HG03280 (cell line): Measurements from ENCODE around the gene SRGAP1.
"Not testable (repeated sequence)": the region's sequence is repeated elsewhere in the genome, so short reads cannot be mapped to it uniquely, and the experiment has no call there.

Experiments used
- ATAC-seq: cut with Tn5 transposase; IDR thresholded peaks from one replicate; pipeline ENCODE4 v1.9.1; 2021; ENCODE audit warnings: mild to moderate bottlenecking, moderate library complexity; ENCODE audit not compliant: unreplicated experiment

SRGAP1 gene

DNA sequence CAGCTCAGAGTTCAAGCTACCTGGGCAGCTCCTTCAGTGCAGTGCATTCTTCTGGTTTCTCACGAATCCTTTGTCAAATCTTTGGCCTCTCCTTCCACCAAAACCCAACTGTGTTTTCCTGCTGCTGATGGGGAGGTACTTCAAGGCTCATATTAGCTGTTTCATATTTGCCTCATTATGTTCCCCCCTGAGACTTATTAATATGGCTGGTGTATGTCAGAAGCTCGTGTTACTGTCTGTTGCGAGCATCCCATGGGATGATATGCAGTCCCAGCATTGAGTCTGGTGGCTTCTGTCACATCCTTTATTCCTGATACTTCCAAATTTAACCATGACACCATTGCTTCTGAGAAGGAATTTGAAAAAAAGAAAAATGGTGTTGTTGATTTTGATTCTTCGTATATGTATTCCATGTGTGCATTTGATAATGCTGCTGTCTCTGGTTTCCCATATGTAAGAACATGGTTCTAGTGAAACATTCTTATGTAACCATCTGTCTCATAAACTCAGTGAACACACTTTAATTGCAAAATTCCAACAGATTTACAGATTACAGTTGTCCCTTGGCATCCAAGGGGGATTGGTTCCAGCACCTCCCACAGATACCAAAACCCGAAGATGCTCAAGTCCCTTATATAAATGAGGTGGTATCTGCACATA, 228.5 kb downstream of the SRGAP1 start:
- ATAC-seq, result no peak

DNA sequence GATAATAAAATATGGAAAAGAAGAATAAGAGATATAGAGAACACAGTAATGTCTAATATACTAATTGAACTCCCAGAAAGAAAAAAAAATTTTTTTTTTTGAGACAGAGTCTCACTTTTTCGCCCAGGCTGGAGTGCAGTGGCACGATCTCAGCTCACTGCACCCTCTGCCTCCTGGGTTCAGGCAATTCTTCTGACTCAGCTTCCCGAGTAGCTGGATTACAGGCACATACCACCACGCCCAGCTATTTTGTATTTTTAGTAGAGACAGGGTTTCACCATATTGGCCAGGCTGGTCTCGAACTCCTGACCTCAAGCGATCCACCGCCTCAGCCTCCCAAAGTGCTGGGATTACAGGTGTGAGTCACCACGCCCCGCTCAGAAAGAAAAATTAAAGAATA, 232.1 kb downstream of the SRGAP1 start:
- not testable (repeated sequence) for ATAC-seq

DNA sequence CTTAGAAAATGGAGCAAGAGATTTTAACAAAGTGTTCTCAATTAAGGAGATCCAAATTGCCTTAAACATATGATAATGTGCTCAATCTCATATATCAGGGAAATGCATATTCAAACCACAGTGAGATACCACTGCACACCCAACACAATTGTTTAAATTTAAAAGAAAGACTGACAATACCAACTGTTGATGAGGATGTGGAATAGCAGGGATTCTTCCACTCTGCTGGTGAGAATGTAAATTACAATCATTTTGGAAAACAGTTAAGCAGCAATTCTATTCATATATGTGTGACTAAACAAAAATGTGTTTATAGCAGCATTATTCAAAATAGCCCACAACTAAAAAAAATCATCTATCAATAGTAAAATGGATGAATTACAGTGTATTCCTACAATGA, 233.4 kb downstream of the SRGAP1 start:
- ATAC-seq, result no peak

DNA sequence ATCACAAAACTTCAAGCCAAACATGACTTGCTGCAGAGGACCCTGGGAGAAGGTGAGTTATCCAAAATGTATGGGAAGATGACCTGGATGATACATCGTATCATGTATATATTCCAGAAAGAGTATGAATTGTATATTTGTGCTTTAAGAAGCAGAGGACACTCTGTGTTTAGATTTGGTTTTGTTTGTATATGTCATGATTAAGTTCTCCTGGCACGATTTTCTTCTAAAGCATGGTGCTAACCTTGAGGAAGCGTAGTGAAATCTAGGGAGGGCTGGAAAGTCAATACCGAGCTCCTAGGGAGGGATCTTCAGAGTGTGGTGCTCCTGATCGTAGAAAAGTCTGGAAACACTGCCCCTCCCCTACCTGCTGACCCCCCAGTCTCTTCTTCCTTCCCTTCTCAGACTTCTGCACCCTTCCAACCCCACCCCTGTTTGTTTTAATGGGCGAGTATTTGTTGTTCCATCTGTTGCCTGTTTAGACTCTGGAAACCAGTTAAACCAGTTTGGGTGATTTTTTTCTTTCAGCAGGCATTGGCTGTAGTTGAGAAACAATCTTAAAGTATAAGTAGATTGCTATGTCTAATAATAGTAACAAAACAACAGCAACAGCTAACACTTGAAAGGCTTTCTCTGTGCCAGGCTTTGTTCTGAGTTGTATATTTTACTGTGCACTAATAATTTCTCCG, 236.0 kb downstream of the SRGAP1 start:
- no peak for ATAC-seq

DNA sequence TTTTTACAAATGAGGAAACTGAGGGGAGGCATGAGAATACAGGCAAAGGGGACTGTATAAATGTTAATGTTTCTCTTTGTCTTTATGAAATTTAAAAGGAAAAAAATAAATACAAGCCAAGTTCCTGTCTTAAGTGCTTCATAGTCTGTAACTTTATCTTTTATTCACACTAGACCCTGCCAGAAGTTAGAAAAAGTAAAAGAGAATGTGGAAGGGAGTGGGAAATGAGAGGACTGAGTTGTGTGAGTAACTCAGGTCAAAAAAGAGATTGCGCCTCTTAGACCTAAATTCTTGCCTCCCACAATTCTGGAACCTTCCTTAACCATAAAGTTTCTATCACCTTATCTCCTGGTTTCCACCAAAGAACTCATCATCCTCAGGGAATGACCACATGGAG, 236.5 kb downstream of the SRGAP1 start:
- ATAC-seq, result no peak

DNA sequence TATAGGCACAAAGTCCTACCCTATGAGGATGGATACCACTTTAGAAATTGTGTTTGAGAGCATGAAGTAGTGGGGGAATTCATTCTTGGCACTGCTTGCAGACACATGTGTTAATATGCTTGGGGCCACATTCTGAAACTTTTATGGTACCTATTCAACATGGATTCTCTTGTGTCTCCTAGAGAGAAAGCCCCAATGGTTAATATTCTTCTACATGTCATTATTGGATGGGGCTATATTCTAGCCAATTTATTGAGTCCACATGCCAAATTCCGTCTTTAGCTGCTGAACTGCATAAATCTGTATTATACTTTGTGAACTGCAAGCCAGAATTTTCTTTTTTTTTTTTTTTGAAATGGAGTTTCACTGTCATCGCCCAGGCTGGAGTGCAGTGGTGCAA, 237.6 kb downstream of the SRGAP1 start:
- ATAC-seq, result no peak

DNA sequence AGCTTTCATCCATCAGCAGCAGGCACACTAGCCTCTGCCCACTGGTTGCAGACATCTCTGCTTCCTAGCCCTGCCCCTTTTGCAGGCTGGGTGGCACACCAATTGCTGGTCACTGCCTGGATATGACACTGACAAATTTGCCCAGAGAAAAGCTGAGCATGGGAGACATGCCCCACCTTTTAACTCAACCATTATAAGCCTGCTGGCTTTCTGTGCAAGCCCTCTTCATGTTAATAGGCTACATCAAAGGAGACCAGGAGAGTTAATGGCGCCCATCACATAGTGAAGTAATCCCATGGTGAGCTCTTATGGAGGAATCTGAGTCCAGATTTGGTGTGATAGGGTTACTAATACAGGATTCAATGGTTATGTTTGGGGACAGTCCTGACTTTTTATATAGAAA, 238.4 kb downstream of the SRGAP1 start:
- ATAC-seq, result no peak

DNA sequence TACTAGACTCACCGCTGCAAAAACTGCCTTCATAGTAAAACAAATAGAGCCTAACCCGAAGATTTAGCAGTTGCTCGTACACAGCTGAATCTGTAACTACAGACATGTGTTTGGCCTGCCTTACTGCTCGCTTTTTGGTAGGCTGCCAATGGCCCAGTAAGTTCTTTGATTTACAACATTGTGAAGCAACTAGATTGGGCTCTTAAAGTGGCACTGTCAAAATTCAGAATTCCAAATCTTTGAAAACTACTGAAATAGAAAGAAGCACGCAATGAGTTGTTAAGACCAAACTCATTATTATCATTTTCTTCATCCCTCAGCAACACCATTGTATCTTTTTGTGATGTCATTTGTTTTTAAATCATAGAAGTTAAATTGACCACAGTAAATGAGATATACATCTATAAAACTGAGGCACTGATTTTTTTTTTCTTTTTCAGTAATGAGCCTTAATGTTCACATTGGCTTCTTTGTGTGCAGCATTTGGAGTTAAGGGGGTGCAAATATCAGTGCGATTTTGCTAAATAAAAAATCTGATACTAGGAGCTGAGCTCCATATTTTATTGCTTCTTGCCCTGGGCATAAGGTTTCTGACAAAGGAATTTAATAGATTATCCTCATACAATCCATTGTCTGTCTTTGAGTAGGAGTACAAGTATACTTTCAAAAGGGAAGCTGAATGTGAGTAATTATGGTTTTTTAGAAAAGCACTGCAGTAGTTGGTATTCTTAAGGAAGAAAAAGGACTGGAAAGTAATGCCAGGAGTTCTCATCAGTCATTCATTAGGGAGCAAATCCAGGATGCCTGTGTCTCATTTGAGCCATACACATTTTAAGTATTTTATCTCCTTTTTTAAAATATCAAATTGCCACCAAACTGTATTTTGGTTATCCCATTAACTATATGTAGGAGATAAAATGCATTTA, 239.0 kb downstream of the SRGAP1 start:
- no peak for ATAC-seq

DNA sequence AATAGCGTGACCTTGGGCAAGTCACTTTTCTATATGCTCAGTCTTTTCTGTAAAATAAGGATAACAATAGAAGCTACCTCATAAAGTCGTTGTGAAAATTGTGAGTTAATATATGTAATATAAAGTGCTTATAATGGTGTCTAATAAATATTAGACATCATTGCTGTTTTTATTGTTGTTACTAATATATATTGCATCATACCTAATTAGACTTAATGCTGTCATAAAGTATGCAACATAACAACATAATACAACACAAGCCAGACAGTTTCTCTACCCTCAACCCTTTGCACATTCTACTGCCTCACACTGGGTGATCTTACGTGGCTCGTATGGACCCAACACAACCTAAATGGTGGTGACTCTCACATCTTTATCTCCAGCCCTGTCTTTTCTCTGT, 240.7 kb downstream of the SRGAP1 start:
- no peak for ATAC-seq

DNA sequence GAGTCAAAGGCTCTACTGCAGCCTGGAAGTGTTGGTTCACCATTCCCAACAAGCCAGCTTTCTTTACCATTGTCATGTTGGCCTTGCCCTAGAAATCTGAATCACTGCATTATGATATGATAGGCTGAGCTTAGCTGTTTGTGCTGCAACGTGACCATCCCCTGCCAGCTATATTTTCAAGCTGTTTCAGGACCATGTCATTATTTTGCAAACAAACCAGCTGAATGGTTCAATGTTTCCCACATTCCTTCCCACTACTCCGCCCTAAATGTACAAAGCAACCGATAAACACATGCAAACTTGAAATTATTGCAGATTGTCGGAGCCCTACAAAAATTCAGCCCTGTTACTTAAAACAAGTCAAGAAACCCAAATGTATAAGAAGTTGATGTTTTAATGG, 241.5 kb downstream of the SRGAP1 start:
- no peak for ATAC-seq

DNA sequence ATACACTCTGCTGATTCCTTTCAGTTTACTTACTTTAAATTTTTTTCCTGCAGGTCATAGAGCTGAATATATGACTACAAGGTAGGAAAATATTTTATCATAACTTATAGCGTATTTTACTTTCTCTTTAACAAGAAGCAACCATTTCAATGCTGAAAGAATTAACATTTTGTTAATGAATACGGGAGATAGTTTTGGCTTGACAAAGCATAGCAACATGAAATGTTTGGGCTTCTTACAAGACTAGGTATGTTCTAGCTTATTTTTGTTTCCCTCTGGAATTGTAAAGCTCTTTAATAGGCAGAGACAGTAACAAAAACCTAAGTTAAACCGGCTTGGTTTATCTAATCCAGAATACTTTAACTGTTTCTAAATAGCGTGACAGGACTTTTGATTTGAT, 242.4 kb downstream of the SRGAP1 start:
- no peak for ATAC-seq

DNA sequence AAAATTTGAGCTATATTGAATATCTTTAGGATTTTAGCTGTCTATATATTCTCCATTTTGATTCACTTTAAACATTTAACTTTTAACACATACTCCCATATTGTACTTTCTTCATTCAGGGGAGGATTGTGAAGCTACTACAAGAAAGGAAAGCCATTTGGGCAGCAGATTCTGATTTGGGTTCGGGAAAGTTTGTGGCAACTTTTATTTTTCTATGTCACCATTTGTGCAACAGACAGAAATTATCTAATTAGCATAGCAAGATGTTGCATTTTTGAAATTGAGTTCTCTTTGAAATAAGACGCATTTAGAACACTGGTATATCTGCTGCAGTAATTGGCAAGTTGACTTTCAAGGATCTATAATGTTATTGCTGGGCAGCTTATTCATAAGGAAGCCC, 243.3 kb downstream of the SRGAP1 start:
- ATAC-seq, result no peak

DNA sequence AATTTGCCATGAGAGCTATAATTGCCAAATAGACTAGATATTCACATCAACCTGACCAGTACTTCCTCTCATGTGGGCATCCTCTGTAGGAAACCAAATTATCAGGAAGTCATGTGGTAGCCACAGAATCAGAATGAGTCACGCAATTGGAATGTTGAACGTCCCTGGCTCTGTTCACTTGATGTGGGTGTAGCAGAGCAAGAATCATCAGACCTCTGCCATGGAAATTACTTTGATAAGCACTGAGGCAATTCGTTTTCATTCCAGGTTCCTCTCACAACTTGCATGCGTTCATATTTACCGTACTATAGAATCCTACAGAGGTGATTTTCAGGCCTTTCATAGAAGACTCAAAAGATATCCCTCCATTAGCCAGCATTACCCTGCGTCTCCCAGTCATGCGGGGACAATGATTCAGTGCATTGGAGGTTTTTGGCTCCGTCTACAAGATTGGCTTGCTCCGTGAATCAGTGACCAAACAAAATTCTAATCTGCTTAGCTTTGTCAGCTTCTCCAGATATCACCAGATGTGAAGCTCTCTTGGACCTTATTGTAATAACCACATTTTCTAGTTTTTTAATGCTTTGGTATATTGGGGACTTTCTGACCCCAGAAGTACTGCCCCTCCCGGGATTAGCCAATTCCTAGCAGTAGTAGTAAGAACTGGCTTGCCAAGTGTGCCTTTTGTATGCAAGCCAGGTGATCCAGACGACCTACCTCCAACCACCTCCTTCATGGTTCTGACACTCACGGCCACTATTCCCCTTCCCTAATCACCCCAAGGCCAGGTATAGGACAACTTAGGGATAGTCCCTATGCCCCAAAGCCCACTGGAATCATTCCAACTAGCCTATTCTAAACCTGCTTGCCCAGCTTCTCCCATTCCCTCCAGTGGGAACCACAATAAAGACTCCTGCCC, 244.2 kb downstream of the SRGAP1 start:
- no peak for ATAC-seq

DNA sequence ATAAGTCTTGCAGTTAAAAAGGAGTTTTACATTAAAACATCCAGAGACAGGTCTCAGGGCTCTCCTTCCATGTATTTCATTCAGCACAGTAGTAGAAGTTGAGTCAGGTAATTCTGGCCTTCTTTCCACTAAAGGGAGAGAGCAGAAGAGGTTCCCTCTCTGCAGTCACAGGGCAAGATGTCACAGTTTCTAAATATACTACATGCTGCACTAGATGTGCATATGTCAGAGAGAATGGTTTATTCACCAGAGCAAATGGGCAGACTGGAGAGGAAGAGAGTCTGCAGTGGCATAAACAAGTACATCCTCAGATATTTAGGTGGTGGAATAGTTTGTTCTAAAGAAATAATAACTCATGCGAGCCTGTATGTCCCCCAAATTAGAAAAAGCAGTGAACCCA, 245.5 kb downstream of the SRGAP1 start:
- ATAC-seq, result no peak

DNA sequence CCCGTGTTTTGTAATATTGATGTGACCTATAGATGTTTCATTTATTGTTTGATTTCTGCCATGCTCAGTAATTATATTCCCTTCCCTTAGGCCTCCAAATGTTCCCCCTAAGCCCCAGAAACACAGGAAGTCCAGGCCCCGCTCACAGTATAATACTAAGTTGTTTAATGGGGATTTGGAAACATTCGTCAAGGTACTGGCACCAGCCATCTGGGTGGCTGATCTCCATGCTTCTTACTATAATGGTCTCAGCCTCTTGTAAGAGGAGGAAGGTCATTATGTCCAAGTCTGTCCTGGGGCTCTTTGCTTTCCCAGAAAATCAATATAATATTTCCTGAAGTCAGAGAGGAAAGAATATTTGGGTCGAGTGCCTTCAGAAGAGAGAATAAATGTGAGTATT, 246.7 kb downstream of the SRGAP1 start:
- no peak for ATAC-seq

DNA sequence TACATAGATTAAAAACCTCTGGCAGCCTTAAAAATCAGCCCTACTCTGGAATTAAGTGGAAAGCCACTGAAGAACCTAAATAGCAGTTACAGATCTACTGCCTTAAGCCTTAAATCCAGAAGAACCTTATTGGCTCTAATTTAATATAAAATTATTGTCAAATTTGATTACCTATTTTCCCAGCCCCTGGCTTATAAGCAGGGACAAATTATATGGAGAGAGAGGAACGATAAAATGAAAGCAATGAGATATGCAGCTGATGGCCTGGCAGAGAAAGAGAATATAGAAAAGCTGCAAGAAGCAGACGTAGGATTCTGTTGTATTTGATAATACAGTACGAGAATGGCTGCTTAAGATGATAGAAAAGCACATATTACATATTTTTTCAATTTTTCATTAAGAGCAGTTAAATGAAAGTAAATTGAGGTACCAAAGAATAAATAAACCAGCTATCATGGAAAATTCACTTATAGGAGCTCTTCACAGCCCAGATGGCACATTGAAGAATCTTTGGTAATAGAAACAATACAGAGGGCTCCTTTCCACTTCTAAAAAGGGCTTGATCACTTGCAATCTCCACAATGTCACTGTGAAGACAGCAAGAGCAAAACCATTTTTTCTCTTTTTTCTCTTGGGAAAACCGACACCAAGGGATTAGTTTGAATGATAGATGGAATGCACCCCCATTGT, 248.2 kb downstream of the SRGAP1 start:
- no peak for ATAC-seq

DNA sequence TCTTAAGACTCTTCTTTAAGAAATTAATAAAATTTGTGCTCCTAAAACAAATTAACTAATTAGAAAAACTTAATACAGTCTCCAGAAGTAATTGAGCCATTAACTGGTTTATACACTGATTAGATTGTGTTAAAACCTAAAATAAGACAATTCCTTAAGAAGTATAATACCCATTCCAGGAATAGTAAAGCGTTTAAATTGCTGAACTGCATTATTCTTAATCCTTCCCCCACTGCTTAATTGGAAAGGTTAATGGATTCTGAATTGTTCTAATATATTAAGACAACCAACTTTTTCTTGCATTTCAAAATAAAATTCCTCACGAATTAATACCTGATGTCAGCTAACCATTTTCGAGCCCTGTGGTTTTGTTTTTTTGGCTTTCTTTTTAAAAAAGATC, 249.2 kb downstream of the SRGAP1 start:
- no peak for ATAC-seq

DNA sequence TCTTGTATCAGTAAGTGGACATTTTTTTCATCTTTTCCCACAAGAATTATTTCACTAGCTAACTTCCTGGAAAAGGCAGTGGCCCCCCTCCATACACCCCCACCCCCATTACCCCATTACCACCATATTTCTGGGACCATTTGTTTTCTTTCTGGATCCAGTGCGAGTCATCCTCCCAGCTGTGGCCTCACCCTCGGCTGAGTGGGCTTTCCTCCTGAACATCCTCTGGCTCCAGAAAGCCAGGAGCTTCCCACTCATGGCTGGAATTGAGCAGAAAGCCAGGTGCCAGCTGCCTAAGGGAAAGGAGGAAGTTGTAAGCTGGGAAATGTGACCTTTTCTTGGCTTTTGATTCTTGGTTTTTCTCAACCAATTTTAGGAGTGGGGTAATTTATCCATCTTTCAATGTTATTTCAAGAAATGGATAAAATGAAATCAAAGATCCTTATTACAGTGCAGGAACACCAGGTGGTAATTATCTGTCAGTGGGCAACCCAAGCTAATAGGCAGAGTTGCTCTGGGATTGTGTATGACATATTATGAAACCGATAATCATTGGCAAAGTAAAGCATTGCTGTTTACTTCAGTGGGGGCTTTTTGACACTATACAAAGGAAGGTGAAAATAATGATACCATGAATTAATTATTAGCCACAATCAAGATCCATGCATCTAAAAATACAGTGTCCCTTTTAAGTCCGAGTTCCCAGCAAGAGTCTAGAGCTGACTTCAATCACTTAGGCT, 253.0 kb downstream of the SRGAP1 start:
- no peak for ATAC-seq

DNA sequence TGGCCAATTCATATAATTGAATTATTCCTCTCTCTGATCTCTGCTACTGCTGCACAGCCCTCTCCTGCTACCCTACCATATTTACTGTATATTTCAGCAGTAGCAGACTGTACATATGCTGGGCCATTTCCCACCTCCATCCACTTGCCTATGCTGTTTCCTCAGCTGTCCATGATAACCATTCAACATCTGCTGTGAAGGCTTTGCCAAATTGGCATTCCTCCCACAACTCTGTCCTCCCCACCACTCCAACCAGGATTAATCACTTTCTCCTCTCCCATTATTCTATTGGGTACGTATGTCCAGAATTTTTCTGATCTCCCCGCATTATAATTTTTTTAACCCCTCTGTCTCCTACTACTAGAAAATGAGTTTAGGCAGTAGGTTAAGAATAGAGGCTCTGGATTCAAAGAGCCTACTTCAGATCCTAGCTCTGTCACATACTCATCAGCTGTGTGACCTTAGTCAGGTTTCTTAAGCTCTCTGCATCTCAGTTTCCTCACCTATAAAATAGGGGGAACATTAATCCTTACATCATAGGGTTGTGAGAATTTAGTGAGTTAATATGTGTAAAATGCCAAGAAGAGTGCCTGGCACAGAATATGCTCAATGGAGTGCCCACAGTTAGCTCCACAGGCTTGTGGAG, 254.3 kb downstream of the SRGAP1 start:
- no peak for ATAC-seq
